ENCODE data around the gene TFF3.
"Not testable (repeated sequence)": the region's sequence is repeated elsewhere in the genome, so short reads cannot be mapped to it uniquely, and the experiment has no call there.

The TFF3 gene

DNA sequence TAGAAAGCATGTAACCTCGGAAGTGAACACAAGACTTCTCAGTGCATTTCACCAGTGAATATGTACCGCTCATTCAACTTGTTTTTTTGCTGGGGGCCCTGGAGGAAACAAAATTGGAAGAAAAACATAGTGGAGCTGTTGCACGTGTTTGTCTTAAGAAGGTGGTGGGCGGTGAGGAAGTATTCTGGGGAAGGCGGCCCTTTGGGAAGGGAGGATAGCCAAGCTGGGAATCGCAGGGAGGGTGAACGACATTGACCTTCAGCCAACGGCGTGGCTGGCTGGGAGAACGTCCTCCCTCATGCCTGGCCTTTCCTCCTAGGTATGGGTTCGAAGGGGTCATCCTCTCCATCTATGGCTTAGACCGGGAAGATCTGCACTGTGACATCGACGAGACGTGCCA is 19.4 kb downstream of the TFF3 start:
- POLR2A ChIA-PET = no interaction called here
- CTCF ChIA-PET = interaction anchor here (1.0 to 1.2 kb wide), 2 partner anchors 10 to 37 kb away, joined by 4 read pairs; no protein-coding TSS in a partner anchor
- no peak for DNase-seq (ENCODE audit: extremely low spot score)
- TF ChIP-seq, protein P1, sequence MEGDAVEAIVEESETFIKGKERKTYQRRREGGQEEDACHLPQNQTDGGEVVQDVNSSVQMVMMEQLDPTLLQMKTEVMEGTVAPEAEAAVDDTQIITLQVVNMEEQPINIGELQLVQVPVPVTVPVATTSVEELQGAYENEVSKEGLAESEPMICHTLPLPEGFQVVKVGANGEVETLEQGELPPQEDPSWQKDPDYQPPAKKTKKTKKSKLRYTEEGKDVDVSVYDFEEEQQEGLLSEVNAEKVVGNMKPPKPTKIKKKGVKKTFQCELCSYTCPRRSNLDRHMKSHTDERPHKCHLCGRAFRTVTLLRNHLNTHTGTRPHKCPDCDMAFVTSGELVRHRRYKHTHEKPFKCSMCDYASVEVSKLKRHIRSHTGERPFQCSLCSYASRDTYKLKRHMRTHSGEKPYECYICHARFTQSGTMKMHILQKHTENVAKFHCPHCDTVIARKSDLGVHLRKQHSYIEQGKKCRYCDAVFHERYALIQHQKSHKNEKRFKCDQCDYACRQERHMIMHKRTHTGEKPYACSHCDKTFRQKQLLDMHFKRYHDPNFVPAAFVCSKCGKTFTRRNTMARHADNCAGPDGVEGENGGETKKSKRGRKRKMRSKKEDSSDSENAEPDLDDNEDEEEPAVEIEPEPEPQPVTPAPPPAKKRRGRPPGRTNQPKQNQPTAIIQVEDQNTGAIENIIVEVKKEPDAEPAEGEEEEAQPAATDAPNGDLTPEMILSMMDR (IDR thresholded peaks at IDR 0.05; ENCODE audit: control extremely low read depth, extremely low read depth, low read depth, missing control alignments) = no peak

DNA sequence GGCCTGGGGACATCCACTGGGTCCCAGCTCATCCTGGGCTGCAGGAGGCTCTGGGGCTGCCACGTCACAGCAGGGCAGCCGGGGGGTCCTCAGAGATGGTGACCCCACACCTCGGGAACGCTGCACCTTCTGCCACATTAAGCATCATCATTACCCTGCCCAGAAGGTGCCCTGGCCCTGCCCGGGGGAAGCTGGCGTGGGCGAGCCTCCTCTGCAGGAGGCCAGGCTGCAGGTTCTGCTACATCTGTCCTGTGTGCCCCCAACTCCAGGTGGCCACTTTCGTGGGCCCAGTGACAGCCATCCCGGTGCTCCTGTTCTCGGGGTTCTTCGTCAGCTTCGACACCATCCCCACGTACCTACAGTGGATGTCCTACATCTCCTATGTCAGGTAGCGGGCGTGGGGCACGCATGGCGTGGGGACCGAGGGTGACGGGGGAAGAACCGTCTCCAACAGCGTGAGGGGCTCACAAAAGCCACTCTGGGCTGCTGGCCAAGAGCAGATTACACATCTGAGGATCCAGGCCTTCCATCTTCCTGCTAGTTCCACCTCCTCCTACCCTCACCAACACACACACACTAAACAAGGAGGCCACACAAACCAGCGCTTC is 20.8 kb downstream of the TFF3 start:
- ChIA-PET CTCF (interaction anchor here (1.4 to 1.9 kb wide), 2 partner anchors 9 to 16 kb away, joined by 4 to 6 read pairs; no protein-coding TSS in a partner anchor), POLR2A (no interaction called here)
- TF ChIP-seq, protein P1 (IDR thresholded peaks at IDR 0.05; ENCODE audit: control extremely low read depth, extremely low read depth, low read depth, missing control alignments) = no peak
- DNase-seq (ENCODE audit: extremely low spot score) = no peak

DNA sequence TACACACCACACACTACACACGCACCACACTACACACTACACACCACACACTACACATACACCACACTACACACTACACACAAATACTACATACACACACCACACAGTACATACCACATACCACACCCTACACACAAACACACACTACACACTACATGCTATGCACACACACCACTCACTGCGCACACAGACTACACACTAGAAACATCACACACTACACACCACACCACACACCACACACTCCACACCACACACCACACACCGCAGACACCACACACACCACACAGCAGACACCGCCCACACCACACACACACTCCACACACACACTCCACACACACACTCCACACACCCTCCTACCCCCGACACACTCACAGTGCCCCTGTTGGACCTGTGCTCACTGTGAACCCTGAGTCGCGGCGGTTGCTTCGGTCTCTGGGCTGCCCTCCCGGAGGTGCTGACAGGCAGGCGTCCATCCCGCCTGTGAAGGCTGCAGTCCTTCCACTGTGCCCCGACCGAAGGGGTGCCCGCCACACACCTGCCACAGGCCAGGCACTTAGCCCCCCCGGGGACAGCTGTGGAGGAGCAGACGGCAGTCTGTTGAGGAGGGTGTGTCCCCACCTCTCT is 21.4 kb downstream of the TFF3 start:
- POLR2A ChIA-PET = no interaction called here
- DNase-seq (ENCODE audit: extremely low spot score) = no peak
- TF ChIP-seq, protein P1 (IDR thresholded peaks at IDR 0.05; ENCODE audit: control extremely low read depth, extremely low read depth, low read depth, missing control alignments) = no peak
- CTCF ChIA-PET = interaction anchor here (1.4 to 1.9 kb wide), 2 partner anchors 9 to 16 kb away, joined by 4 to 6 read pairs; no protein-coding TSS in a partner anchor

DNA sequence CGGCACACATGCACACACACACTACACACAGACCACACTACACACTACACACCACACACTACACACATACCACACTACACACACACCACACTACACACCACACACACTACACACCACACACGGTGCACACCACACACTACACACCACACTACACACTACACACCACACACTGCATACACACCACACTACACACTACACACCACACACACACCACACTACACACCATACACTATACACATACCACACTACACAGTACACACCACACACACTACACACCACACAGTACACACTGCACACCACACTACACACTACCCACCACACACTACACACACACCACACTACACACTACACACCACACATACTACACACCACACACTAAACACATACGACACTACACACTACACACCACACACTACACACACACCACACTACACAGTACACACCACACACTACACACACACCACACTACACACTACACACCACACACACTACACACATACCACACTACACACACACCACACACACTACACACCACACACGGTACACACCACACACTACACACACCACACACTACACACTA is 22.6 kb downstream of the TFF3 start:
- POLR2A ChIA-PET; DNase-seq (ENCODE audit: extremely low spot score): not testable (repeated sequence)
- CTCF ChIA-PET = interaction anchor here (2.2 kb wide), 1 partner anchor 17 kb away, joined by 10 read pairs; no protein-coding TSS in a partner anchor

DNA sequence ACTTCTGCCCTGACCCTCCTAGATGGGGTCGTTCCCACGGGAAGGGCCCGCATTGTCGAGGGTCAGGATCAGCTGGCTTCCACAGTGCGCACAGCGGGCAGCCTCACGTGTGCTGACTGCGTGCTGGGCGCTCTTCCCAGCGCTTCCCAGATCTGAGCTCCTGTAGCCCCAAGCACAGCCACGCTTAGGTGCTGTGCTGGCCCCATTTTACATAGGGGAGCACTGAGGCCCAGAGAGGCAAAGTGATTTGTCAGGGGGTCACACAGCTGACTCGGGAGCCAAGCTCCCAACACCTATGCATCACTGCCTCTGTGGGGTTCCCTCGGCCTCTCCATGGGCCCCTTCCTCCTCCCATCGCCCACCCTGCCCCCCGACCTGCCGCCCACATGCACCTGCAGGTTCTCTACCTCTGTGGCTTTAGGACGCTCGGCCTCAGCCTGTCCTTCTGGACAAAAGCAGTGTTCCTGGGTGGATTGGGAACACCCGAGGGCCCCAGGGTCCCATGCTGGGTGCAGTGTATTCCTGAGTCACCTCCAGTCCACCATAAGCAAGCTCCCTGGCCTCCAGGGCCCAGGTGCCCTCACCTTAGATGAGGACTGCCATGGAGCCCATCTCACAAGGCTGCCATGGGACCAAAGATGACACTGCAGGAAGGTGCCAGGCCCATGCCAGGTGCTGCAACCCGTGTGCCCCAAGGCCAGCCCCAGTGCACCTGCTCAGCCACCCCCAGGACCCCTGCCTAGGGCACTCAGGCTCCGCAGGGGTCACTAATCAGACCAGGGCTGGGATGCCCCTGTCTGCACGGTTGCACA is 23.3 kb downstream of the TFF3 start:
- TF ChIP-seq, protein P1 (IDR thresholded peaks at IDR 0.05; ENCODE audit: control extremely low read depth, extremely low read depth, low read depth, missing control alignments) = no peak
- POLR2A ChIA-PET = no interaction called here
- CTCF ChIA-PET = interaction anchor here (1.1 to 2.2 kb wide), 5 partner anchors 10 to 33 kb away, joined by 3 to 10 read pairs (median 4); no protein-coding TSS in a partner anchor
- no peak for DNase-seq (ENCODE audit: extremely low spot score)

DNA sequence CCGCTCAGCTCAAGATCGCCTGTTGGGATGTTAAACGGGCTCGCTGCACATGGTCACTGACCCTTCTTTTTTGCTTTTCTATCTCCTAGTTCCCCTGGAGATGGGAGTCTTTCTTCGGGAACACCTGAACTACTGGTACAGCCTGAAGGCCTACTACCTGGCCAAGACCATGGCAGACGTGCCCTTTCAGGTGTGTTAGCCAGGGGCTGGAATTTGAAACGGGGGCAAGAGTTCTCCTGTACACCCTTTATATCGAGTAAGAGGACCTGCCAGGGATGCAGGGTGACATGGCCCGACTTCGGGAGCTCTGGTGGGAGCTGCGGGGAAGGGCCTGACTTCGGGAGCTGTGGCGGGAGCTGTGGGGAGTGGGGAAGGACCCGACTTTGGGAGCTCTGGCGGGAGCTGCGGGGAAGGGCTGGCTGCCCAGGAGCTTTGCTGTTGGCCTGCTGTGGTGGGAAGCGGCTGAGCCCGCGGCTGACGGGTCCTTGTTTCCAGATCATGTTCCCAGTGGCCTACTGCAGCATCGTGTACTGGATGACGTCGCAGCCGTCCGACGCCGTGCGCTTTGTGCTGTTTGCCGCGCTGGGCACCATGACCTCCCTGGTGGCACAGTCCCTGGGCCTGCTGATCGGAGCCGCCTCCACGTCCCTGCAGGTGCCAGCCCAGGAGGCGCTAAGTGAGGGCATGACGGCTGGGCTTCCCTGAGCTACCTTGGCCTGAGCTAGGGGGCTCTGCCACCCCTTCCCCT is 24.0 kb downstream of the TFF3 start:
- ChIA-PET POLR2A (no interaction called here), CTCF (interaction anchor here (1.0 to 2.2 kb wide), 6 partner anchors 10 to 145 kb away, joined by 3 to 10 read pairs (median 4); no protein-coding TSS in a partner anchor)
- DNase-seq (ENCODE audit: extremely low spot score) = no peak
- TF ChIP-seq, protein P1 (IDR thresholded peaks at IDR 0.05; ENCODE audit: control extremely low read depth, extremely low read depth, low read depth, missing control alignments) = no peak
